WTC11 (cell line): ENCODE measurements around the gene TMEM200C. TPM values are rescaled to one million over a fixed set of nuclear protein-coding genes. Genes with fewer than 3 reads are reported as not detected.

Source experiments
- ATAC-seq: fragments of 200-7000 bp; cut with Tn5 transposase; 2 replicates; pipeline ENCODE4 v1.10.0; 2021; ENCODE audit warnings: mild to moderate bottlenecking, moderate library complexity
- CTCF ChIA-PET: fragments of 300-600 bp; sonication (Branson Sonifier 250); formaldehyde crosslinking; loops from one replicate; lab custom pipeline; 2021; ENCODE audit warnings: antibody characterized with exemption; lab: Charles Lee
- POLR2A ChIA-PET: fragments of 350-600 bp; sonication (Branson Sonifier 250); formaldehyde crosslinking; loops from one replicate; lab custom pipeline; 2021; ENCODE audit warnings: antibody characterized with exemption; lab: Charles Lee
- DNase-seq: peaks from one replicate; pipeline ENCODE4 v3.0.0; 2021; ENCODE audit warnings: low spot score
- H3K27ac Mint-ChIP-seq: 2 replicates; pipeline ENCODE4 v1.8.0; 2021; ENCODE audit warnings: mixed read lengths
- H3K27me3 Mint-ChIP-seq: 2 replicates; pipeline ENCODE4 v1.8.0; 2021; ENCODE audit warnings: low read depth, mild to moderate bottlenecking, moderate library complexity, mixed read lengths
- H3K36me3 Mint-ChIP-seq: 2 replicates; pipeline ENCODE4 v1.8.0; 2021; ENCODE audit warnings: mixed read lengths
- H3K4me1 Mint-ChIP-seq: 2 replicates; pipeline ENCODE4 v1.8.0; 2022; ENCODE audit warnings: mixed read lengths
- H3K4me3 Mint-ChIP-seq: 2 replicates; pipeline ENCODE4 v1.8.0; 2021; ENCODE audit warnings: mild to moderate bottlenecking, moderate library complexity, mixed read lengths
- H3K9me3 Mint-ChIP-seq: 2 replicates; pipeline ENCODE4 v1.8.0; 2021; ENCODE audit warnings: mixed read lengths
- CREM ChIP-seq: sonication (generic); formaldehyde crosslinking; IDR thresholded peaks from 2 replicates; pipeline ENCODE4 v1.8.1; 2022; ENCODE audit warnings: mild to moderate bottlenecking, missing genetic modification reagents, moderate library complexity
- EMX1 ChIP-seq: fragments of 250-450 bp; sonication (Bioruptor Pico); IDR thresholded peaks from 2 replicates; pipeline ENCODE4 v1.8.0; 2021; ENCODE audit warnings: mild to moderate bottlenecking
- ESRRA ChIP-seq: sonication (generic); formaldehyde crosslinking; IDR thresholded peaks from 2 replicates; pipeline ENCODE4 v1.8.1; 2022; ENCODE audit warnings: mild to moderate bottlenecking, missing genetic modification reagents, borderline replicate concordance
- ETV6 ChIP-seq: sonication (generic); formaldehyde crosslinking; IDR thresholded peaks from 2 replicates; pipeline ENCODE4 v1.8.1; 2022; ENCODE audit warnings: mild to moderate bottlenecking, missing genetic modification reagents
- FOXK1 ChIP-seq: sonication (generic); formaldehyde crosslinking; IDR thresholded peaks from 2 replicates; pipeline ENCODE4 v1.8.0; 2022; ENCODE audit warnings: mild to moderate bottlenecking, moderate library complexity, missing genetic modification reagents
- FOXP1 ChIP-seq: sonication (generic); formaldehyde crosslinking; IDR thresholded peaks from 2 replicates; pipeline ENCODE4 v1.8.0; 2022; ENCODE audit warnings: missing genetic modification reagents, mild to moderate bottlenecking, moderate library complexity, borderline replicate concordance
- GRHL2 ChIP-seq: fragments of 250-450 bp; sonication (Bioruptor Pico); IDR thresholded peaks from 2 replicates; pipeline ENCODE4 v1.8.0; 2022; ENCODE audit warnings: mild to moderate bottlenecking, moderate library complexity; ENCODE audit not compliant: insufficient replicate concordance, severe bottlenecking
- IRF2 ChIP-seq: sonication (generic); formaldehyde crosslinking; IDR thresholded peaks from 2 replicates; pipeline ENCODE4 v1.8.0; 2022; ENCODE audit warnings: low read depth, missing genetic modification reagents, borderline replicate concordance
- NFATC4 ChIP-seq: fragments of 250-450 bp; sonication (Bioruptor Pico); IDR thresholded peaks from 2 replicates; pipeline ENCODE4 v1.9.0; 2021; ENCODE audit warnings: mild to moderate bottlenecking
- NR1H2 ChIP-seq: sonication (generic); formaldehyde crosslinking; IDR thresholded peaks from 2 replicates; pipeline ENCODE4 v1.9.0; 2021; ENCODE audit warnings: mild to moderate bottlenecking, moderate library complexity, missing genetic modification reagents
- TP53 ChIP-seq: sonication (generic); formaldehyde crosslinking; IDR thresholded peaks from 2 replicates; pipeline ENCODE4 v1.8.1; 2023; ENCODE audit warnings: mild to moderate bottlenecking, missing genetic modification reagents
- ZNF317 ChIP-seq: sonication (generic); formaldehyde crosslinking; IDR thresholded peaks from 2 replicates; pipeline ENCODE4 v1.8.1; 2023; ENCODE audit warnings: low read depth, mild to moderate bottlenecking, moderate library complexity, missing genetic modification reagents, borderline replicate concordance
- ZNF396 ChIP-seq: fragments of 250-450 bp; sonication (Bioruptor Pico); IDR thresholded peaks from 2 replicates; pipeline ENCODE4 v1.8.0; 2021; ENCODE audit warnings: mild to moderate bottlenecking, moderate library complexity, borderline replicate concordance
- total RNA-seq: library from RNA; stranded (reverse); gene quantifications from 3 replicates; pipeline ENCODE4 v1.2.3, GENCODE V29; 2021
- TF ChIP-seq, protein P1 (sequence below): sonication (generic); formaldehyde crosslinking; IDR thresholded peaks from 2 replicates; pipeline ENCODE4 v1.8.0; 2022; ENCODE audit warnings: missing genetic modification reagents
- TF ChIP-seq, protein P2 (sequence below): sonication (generic); formaldehyde crosslinking; IDR thresholded peaks from 2 replicates; pipeline ENCODE4 v1.8.0; 2023; ENCODE audit warnings: missing genetic modification reagents
- TF ChIP-seq, protein P3 (sequence below): sonication (generic); formaldehyde crosslinking; IDR thresholded peaks from 2 replicates; pipeline ENCODE4 v1.8.1; 2023; ENCODE audit warnings: mild to moderate bottlenecking, moderate library complexity, missing genetic modification reagents
- TF ChIP-seq, protein P4 (sequence below): sonication (generic); formaldehyde crosslinking; IDR thresholded peaks from 2 replicates; pipeline ENCODE4 v1.8.1; 2022; ENCODE audit warnings: mild to moderate bottlenecking, moderate library complexity, missing genetic modification reagents
- TF ChIP-seq, protein P5 (sequence below): fragments of 250-450 bp; sonication (Bioruptor Pico); IDR thresholded peaks from 2 replicates; pipeline ENCODE4 v2.1.2; 2022; ENCODE audit warnings: mild to moderate bottlenecking, moderate library complexity
- TF ChIP-seq, protein P6 (sequence below): sonication (generic); formaldehyde crosslinking; IDR thresholded peaks from 2 replicates; pipeline ENCODE4 v1.8.0; 2022; ENCODE audit warnings: mild to moderate bottlenecking, missing genetic modification reagents
- TF ChIP-seq, protein P7 (sequence below): sonication (generic); formaldehyde crosslinking; IDR thresholded peaks from 2 replicates; pipeline ENCODE4 v1.8.1; 2023; ENCODE audit warnings: mild to moderate bottlenecking, missing genetic modification reagents, moderate library complexity
- TF ChIP-seq, protein P8 (sequence below): sonication (generic); formaldehyde crosslinking; IDR thresholded peaks from 2 replicates; pipeline ENCODE4 v1.8.1; 2023; ENCODE audit warnings: mild to moderate bottlenecking, missing genetic modification reagents, moderate library complexity
- TF ChIP-seq, protein P9 (sequence below): fragments of 250-450 bp; sonication (Bioruptor Pico); IDR thresholded peaks from 2 replicates; pipeline ENCODE4 v1.9.0; 2021; ENCODE audit warnings: moderate library complexity, mild to moderate bottlenecking, inconsistent platforms, borderline replicate concordance
- TF ChIP-seq, protein P10 (sequence below): sonication (generic); formaldehyde crosslinking; IDR thresholded peaks from 2 replicates; pipeline ENCODE4 v1.8.0; 2022; ENCODE audit warnings: mild to moderate bottlenecking, missing genetic modification reagents

The TMEM200C gene
- total RNA-seq, 1 experiment from 2014 or later, result 6.1 TPM

DNA sequence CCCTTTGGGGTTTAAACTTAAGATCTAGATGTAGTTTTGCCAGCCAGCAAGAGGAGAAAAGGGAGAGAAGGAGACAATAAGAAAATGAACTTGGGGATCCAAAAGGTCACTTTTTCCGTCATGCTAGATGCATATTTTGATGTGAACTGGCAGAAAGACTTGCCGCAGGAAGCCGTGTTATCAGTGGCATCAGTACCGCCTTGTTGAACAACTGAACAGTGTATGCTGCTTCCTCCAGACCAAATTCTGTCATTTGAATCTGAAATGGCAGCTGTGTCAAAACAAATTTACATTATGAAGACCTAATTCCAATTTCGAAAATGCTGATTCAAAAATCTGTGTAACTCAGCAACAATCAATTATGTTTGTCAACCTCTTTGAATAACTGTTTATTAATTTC, 42.1 kb downstream of the TMEM200C start (continued):
- TF ChIP-seq, protein P1, sequence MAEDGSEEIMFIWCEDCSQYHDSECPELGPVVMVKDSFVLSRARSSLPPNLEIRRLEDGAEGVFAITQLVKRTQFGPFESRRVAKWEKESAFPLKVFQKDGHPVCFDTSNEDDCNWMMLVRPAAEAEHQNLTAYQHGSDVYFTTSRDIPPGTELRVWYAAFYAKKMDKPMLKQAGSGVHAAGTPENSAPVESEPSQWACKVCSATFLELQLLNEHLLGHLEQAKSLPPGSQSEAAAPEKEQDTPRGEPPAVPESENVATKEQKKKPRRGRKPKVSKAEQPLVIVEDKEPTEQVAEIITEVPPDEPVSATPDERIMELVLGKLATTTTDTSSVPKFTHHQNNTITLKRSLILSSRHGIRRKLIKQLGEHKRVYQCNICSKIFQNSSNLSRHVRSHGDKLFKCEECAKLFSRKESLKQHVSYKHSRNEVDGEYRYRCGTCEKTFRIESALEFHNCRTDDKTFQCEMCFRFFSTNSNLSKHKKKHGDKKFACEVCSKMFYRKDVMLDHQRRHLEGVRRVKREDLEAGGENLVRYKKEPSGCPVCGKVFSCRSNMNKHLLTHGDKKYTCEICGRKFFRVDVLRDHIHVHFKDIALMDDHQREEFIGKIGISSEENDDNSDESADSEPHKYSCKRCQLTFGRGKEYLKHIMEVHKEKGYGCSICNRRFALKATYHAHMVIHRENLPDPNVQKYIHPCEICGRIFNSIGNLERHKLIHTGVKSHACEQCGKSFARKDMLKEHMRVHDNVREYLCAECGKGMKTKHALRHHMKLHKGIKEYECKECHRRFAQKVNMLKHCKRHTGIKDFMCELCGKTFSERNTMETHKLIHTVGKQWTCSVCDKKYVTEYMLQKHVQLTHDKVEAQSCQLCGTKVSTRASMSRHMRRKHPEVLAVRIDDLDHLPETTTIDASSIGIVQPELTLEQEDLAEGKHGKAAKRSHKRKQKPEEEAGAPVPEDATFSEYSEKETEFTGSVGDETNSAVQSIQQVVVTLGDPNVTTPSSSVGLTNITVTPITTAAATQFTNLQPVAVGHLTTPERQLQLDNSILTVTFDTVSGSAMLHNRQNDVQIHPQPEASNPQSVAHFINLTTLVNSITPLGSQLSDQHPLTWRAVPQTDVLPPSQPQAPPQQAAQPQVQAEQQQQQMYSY (CRISPR knock-in tag), result no peak
- TF ChIP-seq FOXP1, result no peak
- TF ChIP-seq TP53 (CRISPR knock-in tag), result no peak
- TF ChIP-seq, protein P2, sequence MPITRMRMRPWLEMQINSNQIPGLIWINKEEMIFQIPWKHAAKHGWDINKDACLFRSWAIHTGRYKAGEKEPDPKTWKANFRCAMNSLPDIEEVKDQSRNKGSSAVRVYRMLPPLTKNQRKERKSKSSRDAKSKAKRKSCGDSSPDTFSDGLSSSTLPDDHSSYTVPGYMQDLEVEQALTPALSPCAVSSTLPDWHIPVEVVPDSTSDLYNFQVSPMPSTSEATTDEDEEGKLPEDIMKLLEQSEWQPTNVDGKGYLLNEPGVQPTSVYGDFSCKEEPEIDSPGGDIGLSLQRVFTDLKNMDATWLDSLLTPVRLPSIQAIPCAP (CRISPR knock-in tag), result no peak
- no peak for TF ChIP-seq ETV6 (CRISPR knock-in tag)
- TF ChIP-seq, protein P3, sequence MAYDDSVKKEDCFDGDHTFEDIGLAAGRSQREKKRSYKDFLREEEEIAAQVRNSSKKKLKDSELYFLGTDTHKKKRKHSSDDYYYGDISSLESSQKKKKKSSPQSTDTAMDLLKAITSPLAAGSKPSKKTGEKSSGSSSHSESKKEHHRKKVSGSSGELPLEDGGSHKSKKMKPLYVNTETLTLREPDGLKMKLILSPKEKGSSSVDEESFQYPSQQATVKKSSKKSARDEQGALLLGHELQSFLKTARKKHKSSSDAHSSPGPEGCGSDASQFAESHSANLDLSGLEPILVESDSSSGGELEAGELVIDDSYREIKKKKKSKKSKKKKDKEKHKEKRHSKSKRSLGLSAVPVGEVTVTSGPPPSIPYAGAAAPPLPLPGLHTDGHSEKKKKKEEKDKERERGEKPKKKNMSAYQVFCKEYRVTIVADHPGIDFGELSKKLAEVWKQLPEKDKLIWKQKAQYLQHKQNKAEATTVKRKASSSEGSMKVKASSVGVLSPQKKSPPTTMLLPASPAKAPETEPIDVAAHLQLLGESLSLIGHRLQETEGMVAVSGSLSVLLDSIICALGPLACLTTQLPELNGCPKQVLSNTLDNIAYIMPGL (CRISPR knock-in tag), result no peak
- TF ChIP-seq, all 79 proteins: peak for 0

DNA sequence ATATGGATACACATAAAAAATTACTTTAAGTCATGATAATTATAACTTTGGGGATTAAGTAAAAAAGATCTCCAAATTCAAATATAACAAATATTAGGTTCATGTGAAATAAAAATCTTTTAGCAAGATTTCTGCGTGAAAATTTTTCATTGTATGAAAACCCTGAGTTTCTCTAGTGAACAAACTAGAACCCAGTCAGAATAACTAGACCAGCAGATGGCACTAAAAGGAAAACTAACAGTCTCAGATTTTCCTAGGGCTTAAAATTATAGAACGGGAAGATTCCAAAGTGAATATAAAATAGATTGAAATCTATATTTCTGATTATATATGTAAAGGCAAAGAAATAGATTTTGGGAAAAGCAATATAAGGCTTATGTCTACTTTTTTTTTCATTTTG, 43.3 kb downstream of the TMEM200C start:
- POLR2A ChIA-PET, result no interaction called here
- H3K9me3 Mint-ChIP-seq, result no peaks in the 10 kb centered on the region
- TF ChIP-seq GRHL2 (CRISPR knock-in tag), result no peak
- TF ChIP-seq, protein P4, sequence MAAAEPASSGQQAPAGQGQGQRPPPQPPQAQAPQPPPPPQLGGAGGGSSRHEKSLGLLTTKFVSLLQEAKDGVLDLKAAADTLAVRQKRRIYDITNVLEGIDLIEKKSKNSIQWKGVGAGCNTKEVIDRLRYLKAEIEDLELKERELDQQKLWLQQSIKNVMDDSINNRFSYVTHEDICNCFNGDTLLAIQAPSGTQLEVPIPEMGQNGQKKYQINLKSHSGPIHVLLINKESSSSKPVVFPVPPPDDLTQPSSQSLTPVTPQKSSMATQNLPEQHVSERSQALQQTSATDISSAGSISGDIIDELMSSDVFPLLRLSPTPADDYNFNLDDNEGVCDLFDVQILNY (CRISPR knock-in tag), result no peak
- TF ChIP-seq, protein P5, sequence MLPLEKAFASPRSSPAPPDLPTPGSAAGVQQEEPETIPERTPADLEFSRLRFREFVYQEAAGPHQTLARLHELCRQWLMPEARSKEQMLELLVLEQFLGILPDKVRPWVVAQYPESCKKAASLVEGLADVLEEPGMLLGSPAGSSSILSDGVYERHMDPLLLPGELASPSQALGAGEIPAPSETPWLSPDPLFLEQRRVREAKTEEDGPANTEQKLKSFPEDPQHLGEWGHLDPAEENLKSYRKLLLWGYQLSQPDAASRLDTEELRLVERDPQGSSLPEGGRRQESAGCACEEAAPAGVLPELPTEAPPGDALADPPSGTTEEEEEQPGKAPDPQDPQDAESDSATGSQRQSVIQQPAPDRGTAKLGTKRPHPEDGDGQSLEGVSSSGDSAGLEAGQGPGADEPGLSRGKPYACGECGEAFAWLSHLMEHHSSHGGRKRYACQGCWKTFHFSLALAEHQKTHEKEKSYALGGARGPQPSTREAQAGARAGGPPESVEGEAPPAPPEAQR, result no peak
- TF ChIP-seq NFATC4, result no peak
- TF ChIP-seq, protein P6, sequence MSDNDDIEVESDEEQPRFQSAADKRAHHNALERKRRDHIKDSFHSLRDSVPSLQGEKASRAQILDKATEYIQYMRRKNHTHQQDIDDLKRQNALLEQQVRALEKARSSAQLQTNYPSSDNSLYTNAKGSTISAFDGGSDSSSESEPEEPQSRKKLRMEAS (CRISPR knock-in tag), result no peak
- TF ChIP-seq NR1H2 (CRISPR knock-in tag), result no peak
- TF ChIP-seq, protein P7, sequence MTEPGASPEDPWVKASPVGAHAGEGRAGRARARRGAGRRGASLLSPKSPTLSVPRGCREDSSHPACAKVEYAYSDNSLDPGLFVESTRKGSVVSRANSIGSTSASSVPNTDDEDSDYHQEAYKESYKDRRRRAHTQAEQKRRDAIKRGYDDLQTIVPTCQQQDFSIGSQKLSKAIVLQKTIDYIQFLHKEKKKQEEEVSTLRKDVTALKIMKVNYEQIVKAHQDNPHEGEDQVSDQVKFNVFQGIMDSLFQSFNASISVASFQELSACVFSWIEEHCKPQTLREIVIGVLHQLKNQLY (CRISPR knock-in tag), result no peak
- TF ChIP-seq, protein P8, sequence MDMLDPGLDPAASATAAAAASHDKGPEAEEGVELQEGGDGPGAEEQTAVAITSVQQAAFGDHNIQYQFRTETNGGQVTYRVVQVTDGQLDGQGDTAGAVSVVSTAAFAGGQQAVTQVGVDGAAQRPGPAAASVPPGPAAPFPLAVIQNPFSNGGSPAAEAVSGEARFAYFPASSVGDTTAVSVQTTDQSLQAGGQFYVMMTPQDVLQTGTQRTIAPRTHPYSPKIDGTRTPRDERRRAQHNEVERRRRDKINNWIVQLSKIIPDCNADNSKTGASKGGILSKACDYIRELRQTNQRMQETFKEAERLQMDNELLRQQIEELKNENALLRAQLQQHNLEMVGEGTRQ (CRISPR knock-in tag), result no peak
- no peak for TF ChIP-seq IRF2 (CRISPR knock-in tag)
- no peak for TF ChIP-seq CREM (CRISPR knock-in tag)
- no peak for TF ChIP-seq EMX1 (CRISPR knock-in tag)
- TF ChIP-seq ZNF317, result no peak
- TF ChIP-seq ESRRA, result no peak
- TF ChIP-seq ZNF396 (CRISPR knock-in tag), result no peak
- TF ChIP-seq FOXK1 (CRISPR knock-in tag), result no peak
- TF ChIP-seq, protein P9, sequence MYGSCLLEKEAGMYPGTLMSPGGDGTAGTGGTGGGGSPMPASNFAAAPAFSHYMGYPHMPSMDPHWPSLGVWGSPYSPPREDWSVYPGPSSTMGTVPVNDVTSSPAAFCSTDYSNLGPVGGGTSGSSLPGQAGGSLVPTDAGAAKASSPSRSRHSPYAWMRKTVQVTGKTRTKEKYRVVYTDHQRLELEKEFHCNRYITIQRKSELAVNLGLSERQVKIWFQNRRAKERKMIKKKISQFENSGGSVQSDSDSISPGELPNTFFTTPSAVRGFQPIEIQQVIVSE (CRISPR knock-in tag), result no peak
- TF ChIP-seq, protein P10, sequence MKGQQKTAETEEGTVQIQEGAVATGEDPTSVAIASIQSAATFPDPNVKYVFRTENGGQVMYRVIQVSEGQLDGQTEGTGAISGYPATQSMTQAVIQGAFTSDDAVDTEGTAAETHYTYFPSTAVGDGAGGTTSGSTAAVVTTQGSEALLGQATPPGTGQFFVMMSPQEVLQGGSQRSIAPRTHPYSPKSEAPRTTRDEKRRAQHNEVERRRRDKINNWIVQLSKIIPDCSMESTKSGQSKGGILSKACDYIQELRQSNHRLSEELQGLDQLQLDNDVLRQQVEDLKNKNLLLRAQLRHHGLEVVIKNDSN (CRISPR knock-in tag), result no peak
- DNase-seq (no peak), ATAC-seq (no peak)
- no peaks in the 10 kb centered on the region for H3K36me3 Mint-ChIP-seq
- H3K27ac Mint-ChIP-seq, result no peak overlapping the region
- H3K4me3 Mint-ChIP-seq, result no peak overlapping the region
- H3K27me3 Mint-ChIP-seq, result no peaks in the 10 kb centered on the region; the same call in 1 of the 2 replicates
- no peaks in the 10 kb centered on the region for H3K4me1 Mint-ChIP-seq
- CTCF ChIA-PET, result no interaction called here
